IPS-11a (cell line): Measurements from ENCODE around the gene COLEC11.
"Not testable (repeated sequence)": the region's sequence is repeated elsewhere in the genome, so short reads cannot be mapped to it uniquely, and the experiment has no call there.

ENCODE experiments used
- H3K4me3 ChIP-seq: one replicate; pipeline ENCODE4 v1.5.1; 2013; ENCODE audit warnings: low read depth, low read length, control low read depth

Gene COLEC11

GRCh38 chr2:3604207-3604877 lies 9.4 kb downstream of the COLEC11 start:
- no peak overlapping the region for H3K4me3 ChIP-seq

GRCh38 chr2:3604991-3605961 lies 10.4 kb downstream of the COLEC11 start:
- no peak overlapping the region for H3K4me3 ChIP-seq

GRCh38 chr2:3606028-3606369 lies 11.1 kb downstream of the COLEC11 start:
- no peak overlapping the region for H3K4me3 ChIP-seq

- H3K4me3 ChIP-seq, result no peak overlapping the region
Measured at GRCh38 chr2:3606370-3607201, 11.7 kb downstream of the COLEC11 start.

DNA sequence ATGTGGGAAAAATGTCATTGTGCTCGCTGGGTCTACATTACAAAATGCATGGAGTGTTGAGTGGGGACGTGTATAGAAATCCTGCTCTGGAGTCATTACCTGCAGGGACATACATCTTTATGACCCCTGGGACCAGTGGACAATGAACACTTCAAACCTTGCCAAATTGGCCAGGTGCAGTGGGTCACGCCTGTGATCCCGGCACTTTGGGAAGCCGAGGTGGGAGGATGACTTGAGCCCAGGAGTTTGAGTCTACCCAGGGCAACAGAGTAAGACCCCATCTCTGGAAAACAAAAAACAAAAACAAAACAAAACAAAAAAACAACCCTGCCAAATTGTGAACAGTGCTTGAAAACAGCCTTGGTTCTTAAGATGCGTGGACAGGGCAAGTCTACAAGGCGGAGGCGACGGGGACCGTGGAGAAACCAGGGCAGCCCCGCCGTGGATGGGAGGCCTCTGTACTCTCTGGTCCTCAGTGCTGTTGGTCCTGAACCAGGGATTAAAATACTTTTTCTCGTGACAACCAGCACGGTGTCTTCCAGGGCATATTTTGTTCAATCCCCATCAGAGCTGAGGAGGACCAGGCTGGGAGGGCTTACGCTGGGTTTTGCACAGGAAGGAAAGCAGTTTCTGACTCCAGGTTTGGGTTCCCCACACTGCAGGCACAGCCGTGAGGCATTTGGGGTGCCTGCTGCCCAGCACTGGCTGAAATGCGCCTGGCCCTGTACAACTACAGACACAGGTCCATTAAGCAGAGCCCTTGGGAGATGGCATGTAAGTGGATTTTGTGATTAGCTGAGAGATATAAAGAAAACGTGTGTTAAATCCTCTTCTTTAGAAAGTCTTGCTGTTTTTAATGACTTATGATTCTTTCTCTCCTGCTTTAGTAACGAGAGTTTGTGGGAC lies 13.7 kb downstream of the COLEC11 start:
- H3K4me3 ChIP-seq, result no peak overlapping the region

DNA sequence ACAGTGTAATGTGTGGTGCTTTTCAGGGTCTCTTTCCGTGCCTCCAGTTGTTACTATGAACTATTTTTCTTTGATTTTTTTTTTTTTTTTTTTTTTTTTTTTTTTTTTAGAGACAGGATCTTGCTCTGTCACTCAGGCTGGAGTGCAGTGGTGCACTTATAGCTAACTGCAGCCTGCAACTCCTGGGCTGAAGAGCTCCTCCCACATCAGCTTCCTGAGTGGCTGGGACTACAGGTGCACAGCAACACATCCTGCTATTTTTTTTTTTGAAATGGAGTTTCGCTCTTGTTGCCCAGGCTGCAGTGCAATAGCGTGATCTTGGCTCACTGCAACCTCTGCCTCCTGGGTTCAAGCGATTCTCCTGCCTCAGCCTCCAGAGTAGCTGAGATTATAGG lies 14.4 kb downstream of the COLEC11 start:
- not testable (repeated sequence) for H3K4me3 ChIP-seq

- no peak overlapping the region for H3K4me3 ChIP-seq
Measured at GRCh38 chr2:3610415-3610814, 15.5 kb downstream of the COLEC11 start.

DNA sequence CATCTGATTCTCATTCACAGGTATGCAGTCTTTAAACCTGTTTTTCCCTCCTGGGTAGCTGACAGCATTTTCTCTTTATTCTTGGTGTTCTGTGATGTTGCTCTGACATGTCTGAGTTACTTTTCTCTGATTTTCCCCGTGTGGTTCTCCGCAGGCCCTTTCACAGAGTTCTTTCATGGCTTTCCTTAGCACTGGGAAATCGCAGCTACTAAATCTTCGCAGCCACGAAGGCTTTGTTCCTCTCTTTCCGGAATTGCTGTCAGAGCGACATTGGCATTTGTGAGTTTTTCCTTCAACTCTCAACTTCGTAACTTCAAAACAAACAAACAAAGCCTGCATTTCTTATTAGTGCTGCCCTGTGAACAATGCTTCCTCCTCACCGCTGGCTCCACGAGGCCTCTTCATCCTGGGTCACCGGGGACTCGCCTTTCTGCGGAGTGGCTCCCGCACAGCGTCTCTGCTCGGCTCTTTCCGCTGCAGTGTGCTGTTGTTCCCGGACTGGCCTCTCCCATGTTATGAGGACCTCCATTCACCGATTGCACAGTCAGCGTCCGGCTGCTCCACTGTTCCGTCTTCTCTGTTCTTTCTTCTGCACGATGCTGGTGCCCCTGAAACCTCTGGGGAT lies 16.1 kb downstream of the COLEC11 start:
- H3K4me3 ChIP-seq, result no peak overlapping the region

DNA sequence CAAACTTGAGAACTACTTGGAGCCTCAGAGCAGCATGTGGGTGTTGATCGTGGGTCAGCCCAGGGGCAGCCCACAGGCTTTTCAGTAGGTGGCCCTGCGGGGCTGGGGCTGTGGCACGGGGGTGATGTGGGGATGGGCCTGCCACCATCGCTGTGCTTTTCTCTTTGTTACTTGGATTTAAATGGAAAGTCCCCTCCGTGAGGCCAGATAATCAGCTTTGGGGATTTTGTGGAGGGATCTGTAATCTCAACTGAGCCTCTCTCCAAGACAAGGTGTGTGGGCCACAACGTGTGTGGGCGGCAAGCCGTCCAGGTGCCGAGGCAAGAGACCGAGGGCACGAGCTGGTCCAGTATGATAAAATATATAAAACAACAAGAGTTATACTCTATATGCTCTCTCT lies 16.7 kb downstream of the COLEC11 start:
- no peak overlapping the region for H3K4me3 ChIP-seq

DNA sequence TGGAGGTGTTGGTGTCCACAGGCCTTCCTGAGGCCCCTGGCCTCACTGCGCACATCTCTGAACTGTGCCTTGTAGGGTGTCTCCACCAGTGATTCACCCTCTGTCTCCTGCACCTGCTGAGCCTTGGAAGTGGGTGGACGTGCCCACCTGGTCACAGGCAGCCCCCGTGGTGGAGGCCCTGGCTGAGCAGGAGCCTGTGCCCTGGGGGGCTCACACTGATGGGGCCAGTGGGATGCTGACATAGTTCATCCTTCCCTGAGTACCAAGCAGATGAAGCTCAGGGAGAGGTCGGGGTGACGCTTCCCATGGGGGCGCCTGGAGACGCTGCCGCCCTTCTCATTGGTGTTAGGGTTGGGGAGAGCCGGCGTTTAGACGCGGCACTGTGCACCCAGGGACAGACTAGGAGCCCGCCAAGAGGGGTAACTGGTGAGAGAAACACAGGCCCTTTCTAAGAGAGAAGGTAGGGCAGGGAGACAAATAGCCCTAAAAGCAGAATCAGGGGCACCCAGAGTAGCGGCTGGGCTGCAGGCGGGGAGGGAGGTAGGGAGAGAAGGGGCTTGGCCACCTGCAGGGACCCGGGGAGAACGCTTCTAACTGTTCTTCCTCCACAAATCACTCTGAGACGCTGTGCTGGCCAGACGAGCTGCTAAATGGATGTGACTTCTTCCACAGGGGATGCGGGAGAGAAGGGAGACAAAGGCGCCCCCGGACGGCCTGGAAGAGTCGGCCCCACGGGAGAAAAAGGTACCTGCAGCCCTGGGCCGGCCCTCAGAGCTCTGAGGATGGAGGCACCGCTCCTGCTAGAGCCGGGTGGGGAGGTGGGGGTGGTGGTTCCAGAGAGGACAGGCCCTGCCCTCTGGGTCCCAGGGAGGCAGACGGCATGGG lies 18.0 kb downstream of the COLEC11 start:
- no peak overlapping the region for H3K4me3 ChIP-seq

GRCh38 chr2:3613524-3613905 lies 18.6 kb downstream of the COLEC11 start:
- H3K4me3 ChIP-seq, result no peak overlapping the region

DNA sequence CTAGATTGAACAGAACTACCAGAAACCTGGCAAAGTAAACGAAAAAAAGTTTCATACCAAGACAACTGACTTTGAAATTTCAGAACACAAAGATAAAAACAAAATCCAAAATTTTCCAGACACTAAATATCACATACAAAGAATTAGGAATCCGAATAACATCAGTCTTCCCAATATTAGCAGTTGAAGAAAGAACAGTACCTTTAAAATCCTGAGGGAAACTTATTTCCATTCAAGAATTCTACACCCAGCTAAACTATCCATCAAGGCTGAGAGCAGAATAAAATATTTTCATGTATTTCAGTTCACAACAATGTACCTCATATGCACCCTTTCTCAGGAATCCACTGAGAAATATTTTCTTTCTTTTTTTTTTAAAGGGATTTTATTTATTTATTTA lies 19.8 kb downstream of the COLEC11 start:
- not testable (repeated sequence) for H3K4me3 ChIP-seq

DNA sequence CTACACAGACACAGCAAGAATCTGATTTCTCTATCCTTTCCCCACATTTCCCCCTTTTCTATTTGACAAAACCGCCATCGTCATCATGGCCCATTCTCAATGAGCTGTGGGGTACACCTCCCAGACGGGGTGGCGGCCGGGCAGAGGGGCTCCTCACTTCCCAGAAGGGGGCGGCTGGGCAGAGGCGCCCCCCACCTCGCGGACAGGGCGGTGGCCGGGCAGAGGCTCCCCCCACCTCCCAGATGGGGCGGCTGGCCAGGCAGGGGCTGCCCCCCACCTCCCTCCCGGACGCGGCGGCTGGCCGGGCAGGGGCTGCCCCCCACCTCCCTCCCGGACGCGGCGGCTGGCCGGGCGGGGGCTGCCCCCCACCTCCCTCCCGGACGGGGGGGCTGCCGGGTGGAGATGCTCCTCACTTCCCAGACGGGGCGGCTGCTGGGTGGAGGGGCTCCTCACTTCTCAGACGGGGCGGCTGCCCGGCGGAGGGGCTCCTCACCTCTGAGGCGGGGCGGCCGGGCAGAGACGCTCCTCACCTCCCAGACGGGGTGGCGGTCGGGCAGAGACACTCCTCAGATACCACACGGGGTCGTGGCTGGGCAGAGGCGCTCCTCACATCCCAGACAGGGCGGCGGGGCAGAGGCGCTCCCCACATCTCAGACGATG lies 20.8 kb downstream of the COLEC11 start:
- H3K4me3 ChIP-seq, result not testable (repeated sequence)

GRCh38 chr2:3616435-3617197 lies 21.7 kb downstream of the COLEC11 start:
- not testable (repeated sequence) for H3K4me3 ChIP-seq

DNA sequence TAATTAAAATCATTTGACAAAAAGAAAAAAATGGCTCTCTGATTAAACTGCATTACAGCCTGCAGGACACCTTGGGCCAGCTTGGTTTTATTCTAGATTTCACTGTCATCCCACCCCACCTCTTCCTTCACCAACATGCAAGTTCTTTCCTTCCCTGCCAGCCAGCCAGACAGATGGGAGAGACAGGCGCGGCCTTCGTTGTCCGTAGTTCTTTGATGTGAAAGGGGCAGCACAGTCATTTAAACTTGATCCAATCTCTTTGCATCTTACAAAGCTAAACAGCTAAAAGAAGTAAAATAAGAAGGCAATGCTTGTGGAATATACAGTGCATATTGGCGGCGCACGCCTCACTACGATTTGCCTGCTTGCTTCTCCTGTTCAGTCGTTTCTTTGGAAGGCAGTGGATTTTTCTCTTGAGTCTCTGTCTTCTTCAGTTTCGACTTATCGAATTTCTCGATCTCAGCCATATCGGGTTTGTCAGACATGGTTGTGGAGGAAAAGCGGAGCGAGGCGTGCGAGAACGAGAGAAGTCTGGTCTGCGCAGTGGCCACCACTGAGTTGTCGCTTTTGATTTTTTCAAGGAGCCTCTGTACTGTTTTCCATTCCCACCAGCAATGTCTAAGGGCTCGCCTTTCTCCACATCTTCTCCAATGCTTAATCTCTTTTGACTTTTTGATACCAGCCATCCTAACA lies 22.4 kb downstream of the COLEC11 start:
- no peak overlapping the region for H3K4me3 ChIP-seq

- no peak overlapping the region for H3K4me3 ChIP-seq
Measured at GRCh38 chr2:3618367-3618766, 23.5 kb downstream of the COLEC11 start.

DNA sequence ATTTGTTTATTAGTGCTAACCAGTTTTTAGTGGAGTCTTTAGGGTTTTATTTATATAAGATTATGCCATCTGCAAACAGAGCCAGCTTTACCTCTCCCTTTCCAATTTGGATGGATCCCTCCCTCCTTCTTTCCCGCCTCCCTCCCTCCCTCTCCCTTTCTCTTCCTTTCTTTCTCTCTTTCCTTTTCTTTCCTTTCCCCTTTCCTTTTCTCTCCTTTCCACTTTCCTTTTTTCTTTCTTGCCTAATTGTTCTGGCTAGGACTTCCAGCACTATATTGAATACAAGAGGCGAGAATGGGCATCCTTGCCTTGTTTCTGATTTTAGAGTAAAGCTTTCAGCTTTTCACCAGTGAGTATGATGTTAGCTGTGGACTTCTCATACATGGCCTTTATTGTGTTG lies 24.1 kb downstream of the COLEC11 start:
- H3K4me3 ChIP-seq, result no peak overlapping the region
